Measurements from ENCODE around the gene MACROD1. TPM values are rescaled to one million over a fixed set of nuclear protein-coding genes. Genes with fewer than 3 reads are reported as not detected.

Gene MACROD1
- total and polyA plus RNA-seq, 10 of the 15 experiments (the other 5 are each of a cell fraction or from before 2014, with no cell fraction given) = 1.2 to 22.7 (median 11.3) TPM; not detected in 1

GRCh38 chr11:64127267-64128072 lies 38.4 kb downstream of the MACROD1 start:
- no peaks in the 10 kb centered on the region for H3K79me2 ChIP-seq (ENCODE audit: control insufficient read depth, insufficient read depth, low read length)
- no peak overlapping the region for H3K9ac ChIP-seq (ENCODE audit: control insufficient read depth, insufficient read depth, low read length)
- H2AFZ ChIP-seq (ENCODE audit: control insufficient read depth, low read depth, low read length) = no peak overlapping the region
- no peaks in the 10 kb centered on the region; a peak in 1 of 4 replicates for H3K27me3 ChIP-seq (replicated peaks in 1 of 2; ENCODE audit: control insufficient read depth in 2 of 2, insufficient read depth in 2 of 2, low read length in 1 of 2)
- FAIRE-seq (no peak), DNase-seq (ENCODE audit: low read depth, low spot score) (no peak), ATAC-seq (no peak)
- ChIA-PET RAD21 (ENCODE audit: unreplicated experiment) (no interaction called here), SMC1A (ENCODE audit: uncharacterized antibody, unreplicated experiment) (no interaction called here), POLR2A (no interaction called here), CTCF (no interaction called here)
- no peak overlapping the region for H3K4me3 ChIP-seq
- H3K4me1 ChIP-seq (ENCODE audit: control insufficient read depth, insufficient read depth, low read length) = no peaks in the 10 kb centered on the region
- no peaks in the 10 kb centered on the region for H3K9me3 ChIP-seq (replicated peaks; ENCODE audit: control insufficient read depth, insufficient read depth, low read length)
- no peaks in the 10 kb centered on the region for H4K20me1 ChIP-seq (ENCODE audit: control insufficient read depth, insufficient read depth)
- H3K4me2 ChIP-seq (ENCODE audit: control insufficient read depth, insufficient read depth) = no peak overlapping the region
- intact Hi-C loops (cut with micrococcal nuclease; ENCODE audit: unreplicated experiment) = no loop called here
- H3K36me3 ChIP-seq (ENCODE audit: control insufficient read depth in 2 of 2, insufficient read depth in 2 of 2, low read length in 1 of 2) = no peaks in the 10 kb centered on the region
- in situ Hi-C loops (cut with MboI) = no loop called here
- 69% methylated on average over 19 of the region's 24 CpGs for WGBS (ENCODE audit: insufficient coverage, insufficient replicate concordance, low lambda C conversion rate, missing lambda C conversion rate)
- no peak overlapping the region for H3K27ac ChIP-seq (ENCODE audit: control insufficient read depth, insufficient read depth)
- no TSS peak for BruUV-seq (replicated peaks)
- TF ChIP-seq, protein P1, sequence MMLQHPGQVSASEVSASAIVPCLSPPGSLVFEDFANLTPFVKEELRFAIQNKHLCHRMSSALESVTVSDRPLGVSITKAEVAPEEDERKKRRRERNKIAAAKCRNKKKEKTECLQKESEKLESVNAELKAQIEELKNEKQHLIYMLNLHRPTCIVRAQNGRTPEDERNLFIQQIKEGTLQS (IDR thresholded peaks at IDR 0.05; ENCODE audit: borderline replicate concordance, extremely low read depth, low read depth, low read length) = no peak
- TF ChIP-seq ZNF217 (IDR thresholded peaks at IDR 0.05) = no peak
- TF ChIP-seq EGR1 (IDR thresholded peaks at IDR 0.05; ENCODE audit: borderline replicate concordance in 1 of 2, low read depth in 2 of 2, low read length in 2 of 2) = no peak
- no peak for TF ChIP-seq CEBPZ (IDR thresholded peaks at IDR 0.05; ENCODE audit: low read depth, low read length)
- TF ChIP-seq CEBPB (IDR thresholded peaks at IDR 0.05; ENCODE audit: borderline replicate concordance in 1 of 2, low read depth in 2 of 2, low read length in 2 of 2) = no peak
- no peak for TF ChIP-seq MEF2A (IDR thresholded peaks at IDR 0.05; ENCODE audit: insufficient read depth, low read depth, low read length)
- TF ChIP-seq POLR2A (IDR thresholded peaks at IDR 0.05; ENCODE audit: low read depth, low read length) = no peak
- TF ChIP-seq SREBF1 (IDR thresholded peaks at IDR 0.05; ENCODE audit: low read length) = no peak
- TF ChIP-seq ZSCAN29 (IDR thresholded peaks at IDR 0.05) = no peak
- TF ChIP-seq SMAD5 (IDR thresholded peaks at IDR 0.05; ENCODE audit: low read depth) = no peak
- no peak for TF ChIP-seq LARP7 (IDR thresholded peaks at IDR 0.05)
- no peak for TF ChIP-seq RELB (IDR thresholded peaks at IDR 0.05; ENCODE audit: low read depth)

Measured in GM12878 (cell line).